BE2C (cell line): ENCODE results near the gene RCAN2.
"Not testable (repeated sequence)": the region's sequence is repeated elsewhere in the genome, so short reads cannot be mapped to it uniquely, and the experiment has no call there.

Experiments
- DNase-seq: peaks from one replicate; pipeline ENCODE4 v3.0.0-alpha.2; 2020
- H3K27me3 ChIP-seq: fragments of 250-450 bp; sonication (Bioruptor Pico); 2 replicates; pipeline ENCODE4 v1.5.1; 2020; ENCODE audit warnings: mild to moderate bottlenecking
- H3K36me3 ChIP-seq: fragments of 250-450 bp; sonication (Bioruptor Pico); 2 replicates; pipeline ENCODE4 v1.5.1; 2020; ENCODE audit warnings: mild to moderate bottlenecking
- H3K4me1 ChIP-seq: fragments of 250-450 bp; sonication (Bioruptor Pico); 2 replicates; pipeline ENCODE4 v1.5.1; 2020
- H3K4me3 ChIP-seq: 2 replicates; pipeline ENCODE4 v1.5.1; 2011; ENCODE audit warnings: low read depth, low read length
- H3K9me3 ChIP-seq: fragments of 250-450 bp; sonication (Bioruptor Pico); 2 replicates; pipeline ENCODE4 v1.5.1; 2020
- TF ChIP-seq, protein P1 (sequence below): IDR thresholded peaks from 2 replicates; pipeline ENCODE4 v1.5.1; 2012; ENCODE audit warnings: mild to moderate bottlenecking, low read depth, low read length

The RCAN2 gene

DNA sequence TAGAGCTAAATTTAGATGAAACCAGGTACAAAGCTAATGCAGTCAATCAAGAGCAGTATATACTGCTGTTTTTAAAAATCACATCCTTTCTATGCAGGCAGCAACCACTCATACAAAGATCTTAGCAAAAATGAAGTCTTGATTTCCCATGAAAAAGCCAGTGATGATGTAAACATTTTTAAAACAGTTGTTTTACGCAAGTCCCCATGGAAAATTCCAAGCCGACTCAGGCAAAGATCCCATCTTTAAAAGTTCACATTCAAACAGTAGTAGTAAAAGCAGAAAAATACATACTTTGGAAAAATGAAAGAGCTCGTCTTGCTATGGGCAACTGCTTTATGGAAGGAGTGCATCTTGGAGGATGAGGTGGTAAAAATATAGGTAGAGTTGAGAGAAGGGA lies 84.0 kb downstream of the RCAN2 start:
- H3K9me3 ChIP-seq, result no peaks in the 10 kb centered on the region
- DNase-seq, result no peak
- H3K36me3 ChIP-seq, result no peaks in the 10 kb centered on the region
- no peaks in the 10 kb centered on the region for H3K27me3 ChIP-seq
- H3K4me1 ChIP-seq, result no peaks in the 10 kb centered on the region
- H3K4me3 ChIP-seq, result no peak overlapping the region
- TF ChIP-seq, protein P1, sequence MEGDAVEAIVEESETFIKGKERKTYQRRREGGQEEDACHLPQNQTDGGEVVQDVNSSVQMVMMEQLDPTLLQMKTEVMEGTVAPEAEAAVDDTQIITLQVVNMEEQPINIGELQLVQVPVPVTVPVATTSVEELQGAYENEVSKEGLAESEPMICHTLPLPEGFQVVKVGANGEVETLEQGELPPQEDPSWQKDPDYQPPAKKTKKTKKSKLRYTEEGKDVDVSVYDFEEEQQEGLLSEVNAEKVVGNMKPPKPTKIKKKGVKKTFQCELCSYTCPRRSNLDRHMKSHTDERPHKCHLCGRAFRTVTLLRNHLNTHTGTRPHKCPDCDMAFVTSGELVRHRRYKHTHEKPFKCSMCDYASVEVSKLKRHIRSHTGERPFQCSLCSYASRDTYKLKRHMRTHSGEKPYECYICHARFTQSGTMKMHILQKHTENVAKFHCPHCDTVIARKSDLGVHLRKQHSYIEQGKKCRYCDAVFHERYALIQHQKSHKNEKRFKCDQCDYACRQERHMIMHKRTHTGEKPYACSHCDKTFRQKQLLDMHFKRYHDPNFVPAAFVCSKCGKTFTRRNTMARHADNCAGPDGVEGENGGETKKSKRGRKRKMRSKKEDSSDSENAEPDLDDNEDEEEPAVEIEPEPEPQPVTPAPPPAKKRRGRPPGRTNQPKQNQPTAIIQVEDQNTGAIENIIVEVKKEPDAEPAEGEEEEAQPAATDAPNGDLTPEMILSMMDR, result no peak

DNA sequence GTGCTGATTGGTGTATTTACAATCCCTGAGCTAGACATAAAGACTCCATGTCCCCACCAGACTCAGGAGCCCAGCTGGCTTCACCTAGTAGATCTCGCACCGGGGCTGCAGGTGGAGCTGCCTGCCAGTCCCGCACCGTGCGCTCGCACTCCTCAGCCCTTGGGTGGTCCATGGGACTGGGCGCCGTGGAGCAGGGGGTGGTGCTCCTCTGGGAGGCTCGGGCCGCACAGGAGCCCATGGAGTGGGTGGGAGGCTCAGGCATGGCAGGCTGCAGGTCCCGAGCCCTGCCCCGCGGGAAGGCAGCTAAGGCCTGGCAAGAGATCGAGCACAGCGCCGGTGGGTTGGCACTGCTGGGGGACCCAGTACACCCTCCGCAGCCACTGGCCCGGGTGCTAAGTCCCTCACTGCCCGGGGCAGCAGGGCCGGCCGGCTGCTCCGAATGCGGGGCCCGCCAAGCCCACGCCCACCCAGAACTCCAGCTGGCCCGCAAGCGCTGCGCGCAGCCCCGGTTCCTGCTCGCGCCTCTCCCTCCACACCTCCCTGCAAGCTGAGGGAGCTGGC lies 85.5 kb downstream of the RCAN2 start:
- DNase-seq, H3K9me3 ChIP-seq, H3K4me1 ChIP-seq, H3K36me3 ChIP-seq, H3K4me3 ChIP-seq, H3K27me3 ChIP-seq: not testable (repeated sequence)

DNA sequence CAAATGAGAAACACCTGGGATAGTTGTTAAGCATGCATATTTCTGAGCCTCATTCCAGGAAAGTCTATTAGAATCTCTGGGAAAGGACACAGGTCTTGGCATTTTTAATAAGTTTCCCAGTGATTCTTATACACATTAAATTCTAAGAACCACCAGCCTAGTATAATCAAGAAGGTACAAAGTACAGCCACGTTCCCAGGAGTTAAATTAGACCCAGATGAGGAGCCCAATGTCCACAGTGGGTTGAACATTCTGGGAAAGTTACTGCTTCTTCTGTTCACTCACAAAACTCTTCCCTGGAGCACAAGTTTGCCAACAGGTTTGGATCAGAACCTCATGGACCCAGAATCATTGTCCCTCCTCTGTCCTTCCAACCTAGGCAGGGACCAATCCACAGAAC lies 90.4 kb downstream of the RCAN2 start:
- H3K4me1 ChIP-seq, result no peaks in the 10 kb centered on the region
- no peak overlapping the region for H3K4me3 ChIP-seq
- H3K9me3 ChIP-seq, result no peaks in the 10 kb centered on the region
- H3K27me3 ChIP-seq, result no peaks in the 10 kb centered on the region
- DNase-seq, result no peak
- TF ChIP-seq, protein P1, result no peak
- H3K36me3 ChIP-seq, result no peaks in the 10 kb centered on the region

DNA sequence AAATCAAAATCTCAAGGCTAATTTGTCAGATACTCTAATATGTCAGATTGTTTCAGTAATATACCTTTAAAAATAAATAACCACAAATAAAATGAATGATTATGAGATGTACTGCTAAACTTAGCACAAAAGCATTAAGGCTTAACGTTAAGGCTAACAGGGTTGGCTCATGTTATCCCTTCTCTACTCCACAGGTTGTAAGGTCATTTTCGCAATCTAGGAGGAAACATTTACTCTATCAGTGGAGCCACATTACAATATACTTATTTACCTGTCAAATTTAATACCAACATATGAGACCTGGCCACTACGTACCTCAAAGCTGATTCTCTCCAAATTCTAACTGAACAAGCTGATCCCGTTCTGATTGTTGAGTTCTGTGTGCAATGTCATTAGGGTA lies 95.7 kb downstream of the RCAN2 start:
- TF ChIP-seq, protein P1, result no peak

DNA sequence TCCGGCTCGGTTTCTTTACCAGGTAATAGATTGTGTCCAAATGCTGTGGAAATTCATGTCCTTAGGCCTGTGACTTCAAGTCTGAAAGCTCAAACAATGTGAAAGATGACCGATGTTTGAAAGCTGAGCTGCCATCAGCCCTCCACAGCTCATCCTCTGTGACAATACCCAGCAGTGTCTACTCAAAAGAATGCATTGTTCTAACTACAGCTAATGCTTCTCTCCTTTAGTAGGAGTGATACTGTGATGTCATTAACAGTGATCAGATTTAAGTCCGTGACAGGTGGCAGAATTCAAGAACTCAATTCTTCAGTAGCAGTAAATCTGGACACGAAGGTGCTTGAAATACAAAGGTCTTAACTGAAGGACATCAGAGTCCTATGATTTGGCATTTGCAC lies 97.3 kb downstream of the RCAN2 start:
- TF ChIP-seq, protein P1, result no peak
- Histone ChIP-seq H3K4me1 (no peaks in the 10 kb centered on the region), H3K4me3 (no peak overlapping the region), H3K9me3 (no peaks in the 10 kb centered on the region), H3K27me3 (no peaks in the 10 kb centered on the region), H3K36me3 (no peaks in the 10 kb centered on the region)
- no peak for DNase-seq

More for the DNA sequence above, 95.7 kb downstream of the RCAN2 start:
- Histone ChIP-seq H3K4me1 (no peaks in the 10 kb centered on the region), H3K4me3 (no peak overlapping the region), H3K36me3 (no peaks in the 10 kb centered on the region), H3K27me3 (no peaks in the 10 kb centered on the region), H3K9me3 (no peaks in the 10 kb centered on the region)
- no peak for DNase-seq

DNA sequence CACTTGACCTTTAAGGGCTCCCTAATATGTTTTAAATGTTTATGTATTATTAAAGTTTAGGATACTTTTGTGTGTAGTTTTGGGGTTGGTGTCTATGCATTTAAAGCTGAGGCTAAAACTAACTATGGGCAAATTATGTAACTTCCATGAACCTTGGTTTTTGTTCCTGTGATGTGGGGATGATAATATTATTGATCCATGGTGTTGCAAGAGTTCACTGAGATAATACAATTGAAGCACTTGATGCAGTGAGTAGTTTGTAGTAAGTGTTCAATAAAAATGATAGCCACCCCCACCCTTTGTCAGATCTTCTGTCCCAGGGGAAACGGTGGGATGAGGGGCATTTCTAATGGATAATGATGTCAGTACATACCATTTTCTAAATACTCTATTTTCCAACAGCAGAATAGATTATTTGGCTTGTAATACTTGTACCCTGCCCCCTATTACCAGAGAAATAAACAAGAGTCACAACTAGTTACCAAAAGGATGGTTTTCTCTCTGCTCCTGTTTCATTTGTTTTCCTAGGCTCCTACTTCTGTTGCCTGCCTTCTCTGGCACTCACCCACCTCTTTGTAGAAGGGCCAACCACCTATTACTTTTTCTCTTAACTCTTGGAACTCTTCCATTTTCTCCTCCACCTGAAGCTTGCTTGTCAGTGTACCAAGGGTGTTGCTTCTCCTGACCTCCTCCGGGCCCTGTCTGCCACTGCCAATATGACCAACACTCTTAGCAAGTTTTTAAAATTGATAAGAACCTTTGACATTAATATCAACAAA lies 97.9 kb downstream of the RCAN2 start:
- no peaks in the 10 kb centered on the region for H3K27me3 ChIP-seq
- TF ChIP-seq, protein P1, result no peak
- H3K9me3 ChIP-seq, result no peaks in the 10 kb centered on the region
- no peak for DNase-seq
- H3K4me1 ChIP-seq, result no peaks in the 10 kb centered on the region
- H3K4me3 ChIP-seq, result no peak overlapping the region
- no peaks in the 10 kb centered on the region for H3K36me3 ChIP-seq
